Endothelial cell of umbilical vein (primary cell): ENCODE measurements around the gene CES4A. TPM values are rescaled to one million over a fixed set of nuclear protein-coding genes. Genes with fewer than 3 reads are reported as not detected.

ENCODE experiments used
- BruUV-seq: library from RNA; stranded (reverse); fragments of 400-500 nt; replicated peaks from 2 replicates; lab custom pipeline; 2021; lab: Mats Ljungman, UMichigan
- CTCF ChIA-PET: fragments of 300-600, 350-600 bp; sonication (Branson Sonifier 250); formaldehyde crosslinking; loops from one replicate; lab custom pipeline; 2021; ENCODE audit warnings: antibody characterized with exemption, inconsistent platforms; lab: Charles Lee
- POLR2A ChIA-PET: fragments of 300-600, 350-600 bp; sonication (Branson Sonifier 250); formaldehyde crosslinking; loops from one replicate; lab custom pipeline; 2021; ENCODE audit warnings: antibody characterized with exemption, inconsistent platforms; lab: Charles Lee
- DNase-seq: peaks from one replicate; pipeline ENCODE4 v3.0.0-alpha.2; 2011; ENCODE audit warnings: low read depth, low spot score
- FAIRE-seq: peaks from 2 replicates; lab custom pipeline; 2011; peaks lifted over from hg19 to GRCh38; lab: Jason Lieb, UNC
- H2AFZ ChIP-seq: 2 replicates; pipeline ENCODE4 v1.6.0; 2012; ENCODE audit warnings: low read depth, low read length, control low read depth, inconsistent platforms
- H3K27ac ChIP-seq: 2 replicates; pipeline ENCODE4 v1.5.1; 2011; ENCODE audit warnings: low read depth, mild to moderate bottlenecking, control low read depth, low read length, moderate library complexity; ENCODE audit not compliant: insufficient read depth
- H3K27me3 ChIP-seq, 2 experiments: 2 replicates each; pipeline versions ENCODE4 v1.6.0 to v1.6.1; 2011; ENCODE audit warnings: low read length in 2 of 2, mixed read lengths in 1 of 2; ENCODE audit not compliant: control insufficient read depth in 2 of 2, insufficient read depth in 2 of 2
- H3K36me3 ChIP-seq, 2 experiments: 2 replicates in 1 of 2; 3 replicates in 1 of 2; pipeline ENCODE4 v1.5.1; 2011; ENCODE audit warnings: low read length in 2 of 2, mild to moderate bottlenecking in 1 of 2, moderate library complexity in 1 of 2; ENCODE audit not compliant: control insufficient read depth in 2 of 2, insufficient read depth in 2 of 2; ENCODE audit errors: extremely low read depth in 1 of 2
- H3K4me1 ChIP-seq: 3 replicates; pipeline ENCODE4 v1.5.1; 2011; ENCODE audit warnings: mild to moderate bottlenecking, low read length; ENCODE audit not compliant: control insufficient read depth, insufficient read depth; ENCODE audit errors: extremely low read depth
- H3K4me2 ChIP-seq: 2 replicates; pipeline ENCODE4 v1.6.1; 2011; ENCODE audit warnings: low read length, control low read depth, mixed read lengths; ENCODE audit not compliant: insufficient read depth
- H3K4me3 ChIP-seq, 3 experiments: fragments of 200-600 bp in 1 of 3; sonication (generic), shearing (Covaris generic) in 1 of 3; replicated peaks in 1 of 3; 2 replicates each; pipeline ENCODE4 v1.5.1; 2011 to 2016; ENCODE audit warnings: control low read depth in 3 of 3, low read length in 3 of 3, mild to moderate bottlenecking in 2 of 3, inconsistent platforms in 1 of 3, low read depth in 1 of 3, moderate library complexity in 1 of 3; ENCODE audit not compliant: insufficient read depth in 1 of 3
- H3K79me2 ChIP-seq: 2 replicates; pipeline ENCODE4 v1.6.0; 2012; ENCODE audit warnings: low read length, inconsistent platforms; ENCODE audit not compliant: control insufficient read depth, insufficient read depth
- H3K9ac ChIP-seq: replicated peaks from 2 replicates; pipeline ENCODE3; 2011; ENCODE audit warnings: low read length, control low read depth; ENCODE audit not compliant: insufficient read depth; ENCODE audit errors: extremely low read depth
- H3K9me1 ChIP-seq: replicated peaks from 3 replicates; pipeline ENCODE4 v1.6.0; 2011; ENCODE audit warnings: mild to moderate bottlenecking, low read length; ENCODE audit not compliant: control insufficient read depth, insufficient read depth; ENCODE audit errors: extremely low read depth
- H3K9me3 ChIP-seq: replicated peaks from 2 replicates; pipeline ENCODE4 v1.5.1; 2012; ENCODE audit warnings: low read length, inconsistent platforms; ENCODE audit not compliant: control insufficient read depth, insufficient read depth
- H4K20me1 ChIP-seq: replicated peaks from 2 replicates; pipeline ENCODE3; 2011; ENCODE audit warnings: mild to moderate bottlenecking, low read length; ENCODE audit not compliant: control insufficient read depth, insufficient read depth; ENCODE audit errors: extremely low read depth
- CTCF ChIP-seq, 2 donors: IDR thresholded peaks; 1 replicate in 1 of 2; 2 replicates in 1 of 2; pipeline ENCODE4 v1.5.1; 2011; ENCODE audit warnings: low read length in 2 of 2, mild to moderate bottlenecking in 2 of 2, moderate library complexity in 2 of 2, control low read depth in 1 of 2, inconsistent platforms in 1 of 2, low read depth in 1 of 2; ENCODE audit not compliant: insufficient read depth in 1 of 2; ENCODE audit errors: extremely low read depth in 1 of 2
- EZH2 ChIP-seq: IDR thresholded peaks from 2 replicates; pipeline ENCODE4 v1.6.1; 2012; ENCODE audit warnings: borderline replicate concordance, low read depth, mild to moderate bottlenecking, moderate library complexity, low read length, inconsistent platforms; ENCODE audit not compliant: severe bottlenecking
- FOS ChIP-seq: IDR thresholded peaks from 2 replicates; pipeline ENCODE4 v1.6.1; 2011; ENCODE audit warnings: mild to moderate bottlenecking, low read length, moderate library complexity, borderline replicate concordance; ENCODE audit not compliant: insufficient read depth
- GATA2 ChIP-seq: IDR thresholded peaks from 2 replicates; pipeline ENCODE4 v1.7.0; 2011; ENCODE audit warnings: low read depth, mild to moderate bottlenecking, moderate library complexity, mixed read lengths, low read length; ENCODE audit not compliant: insufficient read length, insufficient read depth
- JUN ChIP-seq: IDR thresholded peaks from 2 replicates; pipeline ENCODE4 v1.6.1; 2011; ENCODE audit warnings: borderline replicate concordance, low read depth; ENCODE audit not compliant: insufficient read length, insufficient read depth
- MYC ChIP-seq: IDR thresholded peaks from one replicate; pipeline ENCODE4 v1.6.1; 2011; ENCODE audit warnings: mild to moderate bottlenecking, low read depth, low read length
- POLR2A ChIP-seq: IDR thresholded peaks from 2 replicates; pipeline ENCODE4 v1.6.1; 2012; ENCODE audit warnings: low read depth, mild to moderate bottlenecking, control low read depth, low read length
- dilution Hi-C: fragments of 300-500 bp; cut with MboI; formaldehyde crosslinking; loops from one replicate; pipeline ENCODE4 v1.15.0; 2019; ENCODE audit warnings: low sequenced_read_pairs; ENCODE audit not compliant: extremely low pct_ligation_motif_present
- intact Hi-C: fragments of 100-400 bp; cut with micrococcal nuclease; formaldehyde crosslinking; loops from one replicate; pipeline ENCODE4 v1.10.0; 2022
- polyA plus RNA-seq, 4 experiments: library from polyadenylated mRNA; depleted of rRNA in 3 of 4; stranded (reverse) in 3 of 4; unstranded in 1 of 4; fragments of >200 nt; gene quantifications; 2 replicates each; pipeline versions ENCODE4 v1.2.1 to v1.2.3, GENCODE V29; 2011 to 2012; ENCODE audit warnings: missing spikeins in 1 of 4
- total RNA-seq: library from RNA; stranded (reverse); gene quantifications from 2 replicates; pipeline ENCODE4 v1.2.3, GENCODE V29; 2021
- TF ChIP-seq, protein P1 (sequence below): IDR thresholded peaks from 2 replicates; pipeline ENCODE4 v1.6.1; 2011; ENCODE audit not compliant: insufficient read depth, insufficient read length

The CES4A gene
- total and polyA plus RNA-seq, 2 donors (not counting 3 experiments of a cell fraction or from before 2014, with no cell fraction given): 5.4 to 13.3 TPM

DNA sequence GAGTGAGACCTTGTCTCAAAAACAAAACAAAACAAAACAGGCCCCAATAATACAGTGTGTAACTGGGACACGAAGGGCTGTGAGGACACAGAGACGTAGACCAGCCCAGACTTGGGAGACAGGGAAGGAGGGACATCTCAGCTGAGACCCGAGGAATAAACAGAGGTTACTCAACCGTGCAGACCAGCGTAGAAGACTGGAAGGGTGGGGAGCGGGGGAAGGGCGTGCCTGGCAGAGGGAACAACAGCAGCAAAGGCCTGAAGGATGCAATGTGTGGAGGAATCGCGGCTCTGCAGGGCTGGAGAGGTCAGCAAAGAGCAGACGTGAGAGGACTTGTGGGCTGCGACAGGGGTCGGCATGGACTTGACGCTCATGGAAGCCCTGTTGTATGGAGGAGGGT is 11.6 kb upstream of the CES4A start:
- BruUV-seq: no TSS peak
- Histone ChIP-seq H2AFZ (no peak overlapping the region), H3K9me1 (no peaks in the 10 kb centered on the region), H3K4me2 (no peak overlapping the region), H3K4me3 (no peak overlapping the region), H3K4me1 (no peaks in the 10 kb centered on the region), H3K27ac (no peak overlapping the region), H3K36me3 (no peaks in the 10 kb centered on the region), H4K20me1 (no peaks in the 10 kb centered on the region), H3K27me3 (no peaks in the 10 kb centered on the region), H3K79me2 (no peaks in the 10 kb centered on the region), H3K9ac (no peak overlapping the region), H3K9me3 (no peaks in the 10 kb centered on the region)
- intact Hi-C loops (loop anchor here (1.0 to 5.0 kb wide), 4 partner anchors 36 to 209 kb away; partner anchors contain the start of genes FBXL8 and TRADD), dilution Hi-C loops (no loop called here)
- FAIRE-seq: no peak
- ChIA-PET CTCF (interaction anchor here (1.0 to 4.8 kb wide), 7 partner anchors 19 to 222 kb away, joined by 3 to 58 read pairs (median 4); partner anchors contain the start of gene NOL3), POLR2A (no interaction called here)
- TF ChIP-seq FOS (no peak), GATA2 (no peak), JUN (no peak), POLR2A (no peak), CTCF (IDR thresholded peaks at IDR 0.05; ENCODE audit: extremely low read depth in 1 of 2, insufficient read depth in 1 of 2, low read depth in 1 of 2, low read length in 2 of 2) (no peak), EZH2 (no peak), MYC (no peak)
- TF ChIP-seq, protein P1, sequence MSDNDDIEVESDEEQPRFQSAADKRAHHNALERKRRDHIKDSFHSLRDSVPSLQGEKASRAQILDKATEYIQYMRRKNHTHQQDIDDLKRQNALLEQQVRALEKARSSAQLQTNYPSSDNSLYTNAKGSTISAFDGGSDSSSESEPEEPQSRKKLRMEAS: no peak
- DNase-seq: no peak
